Neural progenitor cell (in vitro differentiated cells): ENCODE results near the gene HOXC9. TPM values are rescaled to one million over a fixed set of nuclear protein-coding genes. Genes with fewer than 3 reads are reported as not detected.
A peak's percentile ranks its signal among the peaks of the same experiment; 100 is the strongest.

Experiments
- DNase-seq: peaks from one replicate; pipeline ENCODE4 v3.0.0-alpha.2; 2016; ENCODE audit warnings: low spot score
- H2AFZ ChIP-seq: fragments of 200-600 bp; sonication (generic); replicated peaks from 2 replicates; pipeline ENCODE4 v1.6.1; 2016; ENCODE audit warnings: antibody characterized with exemption
- H3F3A ChIP-seq: fragments of 200-600 bp; sonication (generic); 2 replicates; pipeline ENCODE4 v1.6.1; 2016; ENCODE audit warnings: antibody characterized with exemption, low read depth
- H3K27ac ChIP-seq: fragments of 200-600 bp; sonication (generic); 2 replicates; pipeline ENCODE4 v1.5.1; 2016; ENCODE audit warnings: mild to moderate bottlenecking
- H3K27me3 ChIP-seq: fragments of 200-600 bp; sonication (generic); 2 replicates; pipeline ENCODE4 v1.6.1; 2016; ENCODE audit warnings: mild to moderate bottlenecking, moderate library complexity
- H3K36me3 ChIP-seq: fragments of 200-600 bp; sonication (generic); 2 replicates; pipeline ENCODE4 v1.5.1; 2016
- H3K4me1 ChIP-seq: fragments of 200-600 bp; sonication (generic); 2 replicates; pipeline ENCODE4 v1.6.1; 2016; ENCODE audit warnings: mixed run types
- H3K4me2 ChIP-seq: fragments of 200-600 bp; sonication (generic); 2 replicates; pipeline ENCODE4 v1.6.1; 2016
- H3K4me3 ChIP-seq: fragments of 200-600 bp; sonication (generic); 2 replicates; pipeline ENCODE4 v1.5.1; 2016
- H3K79me2 ChIP-seq: fragments of 200-600 bp; sonication (generic); 2 replicates; pipeline ENCODE4 v1.6.1; 2016; ENCODE audit warnings: low read depth
- H3K9ac ChIP-seq: fragments of 200-600 bp; sonication (generic); 2 replicates; pipeline ENCODE4 v1.6.1; 2016
- H3K9me3 ChIP-seq: fragments of 200-600 bp; sonication (generic); 2 replicates; pipeline ENCODE4 v1.5.1; 2016; ENCODE audit warnings: low read depth
- H4K20me1 ChIP-seq: fragments of 200-600 bp; sonication (generic); 2 replicates; pipeline ENCODE4 v1.6.1; 2016; ENCODE audit warnings: low read depth
- H3K27ac Mint-ChIP-seq: 3 replicates; pipeline ENCODE4 v1.8.0; 2021; ENCODE audit warnings: mixed read lengths
- H3K27me3 Mint-ChIP-seq: 2 replicates; pipeline ENCODE4 v1.8.0; 2022; ENCODE audit warnings: low read depth, mild to moderate bottlenecking, inconsistent platforms, moderate library complexity, mixed read lengths; ENCODE audit not compliant: insufficient read depth
- H3K36me3 Mint-ChIP-seq: 3 replicates; pipeline ENCODE4 v1.8.0; 2021; ENCODE audit warnings: mixed read lengths
- H3K4me1 Mint-ChIP-seq: 3 replicates; pipeline ENCODE4 v1.8.0; 2021; ENCODE audit warnings: mixed read lengths
- H3K4me3 Mint-ChIP-seq: 3 replicates; pipeline ENCODE4 v1.8.0; 2021; ENCODE audit warnings: mild to moderate bottlenecking, moderate library complexity, mixed read lengths
- H3K9me3 Mint-ChIP-seq: 3 replicates; pipeline ENCODE4 v1.8.0; 2020; ENCODE audit warnings: mixed read lengths
- EZH2 ChIP-seq: fragments of 200-600 bp; sonication (generic); IDR thresholded peaks from 2 replicates; pipeline ENCODE4 v1.6.1; 2017; ENCODE audit warnings: antibody characterized with exemption, mild to moderate bottlenecking, moderate library complexity
- EZH2phosphoT487 ChIP-seq: fragments of 200-600 bp; sonication (generic); IDR thresholded peaks from 2 replicates; pipeline ENCODE4 v1.6.1; 2017; ENCODE audit warnings: antibody characterized with exemption
- total RNA-seq: library from RNA; depleted of rRNA; stranded (reverse); fragments of >200 nt; gene quantifications from 2 replicates; pipeline ENCODE4 v1.2.3, GENCODE V29; 2015; ENCODE audit warnings: low replicate concordance
- TF ChIP-seq, protein P1 (sequence below): fragments of 200-600 bp; sonication (generic); IDR thresholded peaks from 2 replicates; pipeline ENCODE4 v1.5.1; 2017; ENCODE audit warnings: antibody characterized with exemption, mild to moderate bottlenecking

The HOXC9 gene
- total RNA-seq, 1 donor from 2014 or later, result not detected

- Histone ChIP-seq H3F3A (no peaks in the 10 kb centered on the region), H3K36me3 (no peaks in the 10 kb centered on the region), H3K27me3 (peaks cover 100% of the 10 kb centered on the region), H3K79me2 (no peaks in the 10 kb centered on the region), H3K9me3 (no peaks in the 10 kb centered on the region), H4K20me1 (peaks cover 45% of the 10 kb centered on the region), H3K4me2 (no peak overlapping the region), H3K9ac (no peak overlapping the region), H3K4me3 (no peak overlapping the region), H3K27ac (no peak overlapping the region), H2AFZ (no peak overlapping the region), H3K4me1 (no peaks in the 10 kb centered on the region)
- Mint-ChIP-seq H3K27ac (no peak overlapping the region), H3K4me1 (no peaks in the 10 kb centered on the region), H3K36me3 (no peaks in the 10 kb centered on the region), H3K4me3 (no peak overlapping the region), H3K27me3 (peaks cover 89% of the 10 kb centered on the region), H3K9me3 (peaks cover 8% of the 10 kb centered on the region)
- DNase-seq, result peak; percentile 1
- TF ChIP-seq EZH2phosphoT487 (no peak), EZH2 (no peak)
- TF ChIP-seq, protein P1, sequence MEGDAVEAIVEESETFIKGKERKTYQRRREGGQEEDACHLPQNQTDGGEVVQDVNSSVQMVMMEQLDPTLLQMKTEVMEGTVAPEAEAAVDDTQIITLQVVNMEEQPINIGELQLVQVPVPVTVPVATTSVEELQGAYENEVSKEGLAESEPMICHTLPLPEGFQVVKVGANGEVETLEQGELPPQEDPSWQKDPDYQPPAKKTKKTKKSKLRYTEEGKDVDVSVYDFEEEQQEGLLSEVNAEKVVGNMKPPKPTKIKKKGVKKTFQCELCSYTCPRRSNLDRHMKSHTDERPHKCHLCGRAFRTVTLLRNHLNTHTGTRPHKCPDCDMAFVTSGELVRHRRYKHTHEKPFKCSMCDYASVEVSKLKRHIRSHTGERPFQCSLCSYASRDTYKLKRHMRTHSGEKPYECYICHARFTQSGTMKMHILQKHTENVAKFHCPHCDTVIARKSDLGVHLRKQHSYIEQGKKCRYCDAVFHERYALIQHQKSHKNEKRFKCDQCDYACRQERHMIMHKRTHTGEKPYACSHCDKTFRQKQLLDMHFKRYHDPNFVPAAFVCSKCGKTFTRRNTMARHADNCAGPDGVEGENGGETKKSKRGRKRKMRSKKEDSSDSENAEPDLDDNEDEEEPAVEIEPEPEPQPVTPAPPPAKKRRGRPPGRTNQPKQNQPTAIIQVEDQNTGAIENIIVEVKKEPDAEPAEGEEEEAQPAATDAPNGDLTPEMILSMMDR, result no peak
Measured at GRCh38 chr12:54038284-54038870, 38.4 kb downstream of the HOXC9 start.

GRCh38 chr12:54038871-54039414 lies 39.0 kb downstream of the HOXC9 start:
- H3K9ac ChIP-seq, result no peak overlapping the region
- H3K27ac Mint-ChIP-seq, result no peak overlapping the region
- no peak overlapping the region for H3K4me3 Mint-ChIP-seq
- H3K36me3 Mint-ChIP-seq, result no peaks in the 10 kb centered on the region
- H3K4me2 ChIP-seq, result no peak overlapping the region
- peaks cover 8% of the 10 kb centered on the region for H3K9me3 Mint-ChIP-seq
- no peaks in the 10 kb centered on the region for H3K36me3 ChIP-seq
- TF ChIP-seq EZH2phosphoT487 (no peak), EZH2 (peak; percentile 80)
- TF ChIP-seq, protein P1, result no peak
- H3K27me3 ChIP-seq, result peaks cover 100% of the 10 kb centered on the region
- no peak overlapping the region for H3K27ac ChIP-seq
- H3K4me3 ChIP-seq, result no peak overlapping the region
- no peaks in the 10 kb centered on the region for H3K4me1 Mint-ChIP-seq
- peaks cover 91% of the 10 kb centered on the region for H3K27me3 Mint-ChIP-seq
- DNase-seq, result peak; percentile 3
- H2AFZ ChIP-seq, result no peak overlapping the region
- no peaks in the 10 kb centered on the region for H3K9me3 ChIP-seq
- H3K79me2 ChIP-seq, result no peaks in the 10 kb centered on the region
- H3F3A ChIP-seq, result no peaks in the 10 kb centered on the region
- peaks cover 39% of the 10 kb centered on the region for H4K20me1 ChIP-seq
- H3K4me1 ChIP-seq, result no peaks in the 10 kb centered on the region

DNA sequence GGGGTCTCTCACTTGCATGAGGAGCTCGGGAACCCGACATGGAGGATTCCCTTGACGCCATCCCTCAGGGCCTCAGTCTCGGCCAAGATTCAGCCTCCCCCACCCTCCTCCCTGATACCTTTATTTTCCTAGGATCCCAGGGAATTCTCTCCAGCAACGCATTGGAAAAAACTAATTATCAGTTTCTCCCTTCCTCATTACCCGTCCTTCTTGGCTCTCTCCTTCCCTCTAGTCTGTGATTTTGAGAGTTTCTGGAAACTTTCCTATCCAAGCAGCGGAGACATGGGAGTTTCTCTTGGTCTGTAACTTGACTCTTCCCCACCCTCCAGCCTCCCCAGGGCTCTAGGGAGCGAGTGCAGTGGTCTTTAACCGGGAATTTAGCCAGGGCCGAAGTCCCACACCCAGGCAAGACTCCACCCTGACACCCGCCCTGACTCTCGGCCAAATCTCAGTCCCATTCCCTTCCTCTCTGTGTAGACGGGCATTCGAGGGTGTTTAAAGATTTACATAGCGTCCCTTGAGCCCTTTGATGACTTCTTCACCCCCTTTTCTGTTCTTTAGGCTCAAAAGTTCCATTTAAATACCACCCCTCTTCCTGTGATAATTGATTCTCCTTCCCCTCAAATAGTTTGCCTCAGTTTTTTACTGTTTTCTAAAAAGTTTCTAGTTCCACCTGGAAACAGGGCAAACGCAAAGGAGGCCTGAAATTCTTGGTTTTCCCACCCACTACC lies 39.6 kb downstream of the HOXC9 start:
- Histone ChIP-seq H3K79me2 (no peaks in the 10 kb centered on the region), H2AFZ (no peak overlapping the region), H3K9ac (no peak overlapping the region), H3K27ac (no peak overlapping the region), H3K4me1 (no peaks in the 10 kb centered on the region), H3F3A (no peaks in the 10 kb centered on the region), H3K9me3 (no peaks in the 10 kb centered on the region), H3K4me2 (no peak overlapping the region), H4K20me1 (peaks cover 33% of the 10 kb centered on the region), H3K27me3 (peaks cover 100% of the 10 kb centered on the region), H3K4me3 (no peak overlapping the region), H3K36me3 (no peaks in the 10 kb centered on the region)
- H3K36me3 Mint-ChIP-seq, result no peaks in the 10 kb centered on the region
- peaks cover 8% of the 10 kb centered on the region for H3K9me3 Mint-ChIP-seq
- TF ChIP-seq, protein P1, result no peak
- no peak for TF ChIP-seq EZH2phosphoT487
- TF ChIP-seq EZH2, result peak; percentile 69
- H3K27me3 Mint-ChIP-seq, result peaks cover 92% of the 10 kb centered on the region
- peak; percentile 11 for DNase-seq
- H3K4me1 Mint-ChIP-seq, result no peaks in the 10 kb centered on the region
- no peak overlapping the region for H3K27ac Mint-ChIP-seq
- H3K4me3 Mint-ChIP-seq, result no peak overlapping the region
